GM18526 (cell line): ENCODE data around the gene YIPF2.

Experiments
- POLR2A ChIP-seq: IDR thresholded peaks from 3 replicates; pipeline ENCODE4 v1.6.1; 2011; ENCODE audit not compliant: insufficient read length; ENCODE audit errors: extremely low read depth

Gene YIPF2

GRCh38 chr19:10919352-10920287 lies 8.8 kb downstream of the YIPF2 start:
- TF ChIP-seq POLR2A, result no peak

DNA sequence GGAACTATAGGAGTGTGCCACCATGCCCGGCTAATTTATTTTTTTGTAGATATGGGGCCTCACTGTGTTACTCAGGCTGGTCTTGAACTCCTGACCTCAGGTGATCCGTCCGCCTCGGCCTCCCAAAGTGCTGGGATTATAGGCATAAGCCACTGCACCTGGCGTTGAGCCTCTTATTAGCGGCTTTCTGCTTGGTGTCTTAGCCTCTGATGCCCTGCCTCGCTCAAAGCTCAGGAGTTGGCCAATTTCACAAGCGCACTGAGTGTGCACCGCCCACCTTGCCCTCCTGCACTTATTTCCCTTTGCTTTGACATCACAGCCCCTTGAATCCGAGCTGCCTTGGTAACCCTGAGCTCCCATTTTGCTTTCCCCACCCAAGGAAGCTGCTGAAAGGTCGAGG lies 10.1 kb downstream of the YIPF2 start:
- TF ChIP-seq POLR2A, result no peak

DNA sequence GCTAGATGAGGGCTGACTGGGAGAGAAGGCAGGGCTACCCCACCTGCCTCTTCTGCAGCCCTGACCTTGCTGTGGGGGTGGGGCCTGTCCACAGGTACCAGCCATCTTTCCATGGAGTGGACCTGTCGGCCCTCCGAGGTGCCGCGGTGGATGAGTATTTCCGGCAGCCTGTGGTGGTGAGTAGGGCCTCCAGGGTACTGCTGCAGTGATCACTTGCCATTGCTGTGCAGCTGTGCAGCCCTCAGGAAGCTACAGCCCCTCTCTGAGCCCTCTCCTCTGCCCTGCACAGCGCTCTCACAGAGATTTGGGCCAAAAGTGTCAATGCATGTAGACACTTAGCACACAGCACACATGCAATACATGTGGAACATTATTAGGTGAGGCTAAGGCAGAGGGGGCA lies 11.8 kb downstream of the YIPF2 start:
- TF ChIP-seq POLR2A, result no peak

- no peak for TF ChIP-seq POLR2A
Observed at GRCh38 chr19:10915130-10916091, 13.0 kb downstream of the YIPF2 start.

GRCh38 chr19:10913716-10914340 lies 14.6 kb downstream of the YIPF2 start:
- no peak for TF ChIP-seq POLR2A

DNA sequence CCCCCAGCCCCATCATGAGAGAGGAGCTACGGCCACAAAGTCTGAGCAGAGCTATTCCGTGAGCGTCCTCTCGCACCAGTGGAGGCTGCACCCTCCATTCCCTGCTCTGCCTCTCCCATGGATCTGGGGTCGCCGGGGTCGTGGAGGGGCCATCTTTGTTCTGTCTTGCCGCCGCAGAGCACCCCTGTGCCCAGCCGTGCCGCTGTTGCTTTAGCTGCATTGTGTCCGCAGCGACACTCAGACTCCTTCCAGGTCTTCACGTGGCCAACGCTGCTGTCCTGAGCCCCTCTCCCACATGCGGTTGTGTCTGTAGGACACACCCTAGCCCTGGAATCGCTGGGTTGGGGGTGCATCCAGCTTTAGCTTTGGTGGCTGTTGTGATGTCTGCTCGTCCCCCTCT lies 15.8 kb downstream of the YIPF2 start:
- no peak for TF ChIP-seq POLR2A

DNA sequence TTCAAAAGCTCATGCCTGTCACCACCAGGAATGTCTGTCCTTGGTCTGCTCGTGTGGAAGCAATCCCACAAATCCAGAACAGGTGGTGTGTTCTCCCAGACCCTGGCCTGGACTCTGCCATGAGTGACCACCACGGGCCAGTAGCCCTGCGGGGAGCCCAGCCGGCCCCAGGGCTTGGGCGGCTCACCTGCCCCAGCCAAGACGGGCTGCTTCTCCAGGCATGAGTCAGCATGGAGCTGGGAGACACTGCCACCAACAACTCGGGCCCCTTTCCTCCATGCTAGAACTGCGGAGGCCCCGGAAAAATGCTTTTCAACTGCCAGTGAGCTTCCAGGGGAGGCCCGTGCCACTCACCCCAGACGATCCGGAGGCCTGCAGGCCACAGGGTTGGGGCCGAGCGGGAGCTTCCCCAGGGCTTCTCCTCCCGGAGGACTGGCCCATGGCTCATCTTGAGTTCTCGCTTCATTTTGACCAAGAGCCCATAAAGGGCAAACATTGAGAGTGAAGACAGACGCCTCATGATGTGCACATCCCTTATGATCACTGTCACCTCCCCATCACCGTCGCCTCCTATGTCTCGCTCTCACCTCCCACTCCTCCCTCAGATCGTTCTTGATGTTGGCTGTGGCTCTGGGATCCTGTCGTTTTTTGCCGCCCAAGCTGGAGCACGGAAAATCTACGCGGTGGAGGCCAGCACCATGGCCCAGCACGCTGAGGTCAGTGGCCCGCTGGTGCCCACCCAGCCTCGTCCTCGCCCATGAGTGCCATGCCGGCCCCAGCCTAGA lies 16.7 kb downstream of the YIPF2 start:
- TF ChIP-seq POLR2A, result no peak

DNA sequence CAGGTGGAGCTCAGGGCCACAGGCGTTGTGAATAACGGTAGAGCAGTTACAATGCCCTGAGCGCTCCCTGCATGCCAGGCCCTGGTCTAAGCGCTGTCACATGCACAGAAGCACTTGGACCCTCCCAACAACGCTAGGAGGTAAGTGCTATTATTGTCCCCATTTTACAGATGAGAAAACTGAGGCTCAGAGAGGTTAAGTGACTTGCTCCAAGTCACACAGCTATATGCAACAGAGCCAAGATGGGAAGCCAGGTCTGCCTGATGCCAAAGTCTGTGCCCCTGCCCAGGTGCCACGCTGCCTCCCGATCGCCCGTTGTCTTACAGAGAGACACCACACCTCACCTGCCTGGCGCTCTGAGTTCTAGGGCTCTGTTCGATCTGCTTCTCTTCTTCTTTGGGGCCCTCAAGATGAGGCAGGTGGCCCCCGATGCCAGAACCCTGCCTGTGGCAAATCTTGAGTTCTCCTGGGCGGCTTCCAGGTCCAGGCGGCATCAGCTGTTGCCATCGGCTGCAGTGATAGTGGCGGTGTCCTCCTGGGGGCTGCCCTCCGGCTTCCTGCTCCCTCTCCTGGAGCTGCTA lies 20.0 kb downstream of the YIPF2 start:
- TF ChIP-seq POLR2A, result no peak

GRCh38 chr19:10907925-10908324 lies 20.5 kb downstream of the YIPF2 start:
- no peak for TF ChIP-seq POLR2A

GRCh38 chr19:10899151-10899653 lies 29.2 kb downstream of the YIPF2 start:
- no peak for TF ChIP-seq POLR2A

- no peak for TF ChIP-seq POLR2A
Observed at GRCh38 chr19:10898633-10899032, 29.8 kb downstream of the YIPF2 start.

- no peak for TF ChIP-seq POLR2A
Observed at GRCh38 chr19:10896851-10897526, 31.4 kb downstream of the YIPF2 start.

DNA sequence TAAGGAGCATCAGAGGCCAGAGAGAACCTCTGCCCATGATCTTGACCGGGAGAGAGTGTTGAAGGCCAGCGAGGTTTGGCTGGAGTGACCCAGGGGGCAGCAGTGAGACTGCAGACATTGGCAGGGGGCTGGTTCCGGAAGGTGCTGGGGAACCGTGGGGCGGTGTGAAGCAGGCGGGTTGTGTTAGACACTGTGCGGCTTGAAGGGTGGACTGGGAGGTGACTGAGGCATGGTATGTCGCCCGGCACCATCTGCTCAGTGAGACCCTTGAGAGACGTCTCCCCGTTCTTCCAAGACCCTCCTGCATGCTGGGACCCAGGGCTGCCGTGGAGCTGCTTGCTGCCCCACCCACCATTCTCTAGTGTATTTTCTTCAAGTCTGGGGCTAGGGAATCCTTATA lies 32.5 kb downstream of the YIPF2 start:
- TF ChIP-seq POLR2A, result no peak
